ENCODE data around the gene ACMSD.

Gene ACMSD

DNA sequence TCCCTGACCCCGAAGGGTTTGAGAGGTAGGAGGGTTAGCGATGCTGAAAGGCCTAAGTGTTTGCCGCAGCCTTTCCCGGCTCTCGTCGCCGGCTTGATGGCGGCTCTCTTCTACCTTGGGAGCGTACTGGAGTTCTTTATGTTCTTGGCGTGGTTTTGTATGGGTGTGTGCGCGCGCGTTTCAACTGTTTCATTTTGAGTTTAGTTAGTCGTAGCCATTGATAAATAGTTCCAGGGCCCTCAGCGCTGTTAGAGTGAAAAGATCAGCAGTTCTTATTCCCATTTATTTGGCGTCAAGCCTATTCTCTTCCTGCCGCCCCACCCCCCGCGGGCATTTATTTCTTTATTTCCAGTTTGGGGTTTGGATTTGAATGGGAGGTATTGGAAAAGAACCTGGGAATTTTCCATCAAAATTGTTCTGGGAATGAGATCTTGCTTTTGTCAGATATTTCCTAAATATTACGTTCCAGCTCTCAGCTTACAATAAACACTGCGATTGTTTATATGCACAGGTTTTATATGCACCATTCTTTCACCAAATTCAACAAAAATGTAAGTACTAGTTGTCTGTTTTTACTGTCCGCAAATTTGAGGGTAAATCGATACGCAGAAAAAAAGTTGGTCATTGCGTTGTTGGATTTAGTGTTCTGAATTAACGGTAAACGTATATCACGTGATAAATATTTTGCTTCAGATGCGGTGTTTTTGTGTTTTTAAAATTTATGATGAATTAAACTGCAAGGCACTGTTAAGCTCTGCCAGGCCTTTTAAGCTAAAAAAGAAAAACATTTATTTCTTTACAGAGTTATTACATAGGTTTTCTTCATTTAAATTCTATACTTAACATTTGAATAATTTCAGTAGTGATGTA is 81.2 kb downstream of the ACMSD start:
- Histone ChIP-seq H3K4me1 (ENCODE audit: control insufficient read depth, insufficient read depth, low read length) (no peaks in the 10 kb centered on the region), H3K27me3 (ENCODE audit: control insufficient read depth, insufficient read depth, low read length) (no peaks in the 10 kb centered on the region), H3K36me3 (ENCODE audit: control insufficient read depth, insufficient read depth, low read length) (no peaks in the 10 kb centered on the region), H3K9me3 (ENCODE audit: control insufficient read depth, insufficient read depth, low read length) (no peaks in the 10 kb centered on the region), H3K27ac (ENCODE audit: low read length) (no peak overlapping the region), H3K4me3 (ENCODE audit: low read length) (peak overlapping the region; percentile 75)
- WGBS (ENCODE audit: insufficient coverage, insufficient read length): no CpG with 5 or more reads among the region's 30 CpGs
- DNase-seq (ENCODE audit: low read depth, low spot score): no peak

DNA sequence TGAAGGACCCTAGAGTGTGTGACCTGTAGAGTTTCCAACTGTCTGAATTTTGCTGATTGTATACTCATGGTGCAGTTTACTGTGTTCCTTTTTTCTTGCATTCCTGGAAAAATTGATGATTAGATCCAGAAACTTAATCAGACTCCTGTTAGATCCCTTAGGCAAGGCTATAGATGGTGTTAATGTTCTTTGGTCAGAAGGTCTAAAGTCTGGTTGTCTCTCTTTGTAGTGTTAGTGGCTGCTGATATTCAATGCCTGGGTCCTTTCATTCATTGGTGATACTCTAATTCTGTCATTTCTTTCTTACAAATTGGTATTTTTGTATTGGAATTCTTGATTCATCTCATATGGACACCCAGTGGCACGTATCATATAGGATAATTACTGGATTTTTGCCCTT is 86.5 kb downstream of the ACMSD start:
- Histone ChIP-seq H3K36me3 (ENCODE audit: control insufficient read depth, insufficient read depth, low read length) (no peaks in the 10 kb centered on the region), H3K4me3 (ENCODE audit: low read length) (no peak overlapping the region), H3K4me1 (ENCODE audit: control insufficient read depth, insufficient read depth, low read length) (no peaks in the 10 kb centered on the region), H3K9me3 (ENCODE audit: control insufficient read depth, insufficient read depth, low read length) (no peaks in the 10 kb centered on the region), H3K27ac (ENCODE audit: low read length) (no peak overlapping the region), H3K27me3 (ENCODE audit: control insufficient read depth, insufficient read depth, low read length) (no peaks in the 10 kb centered on the region)
- no CpG with 5 or more reads among the region's 1 CpG for WGBS (ENCODE audit: insufficient coverage, insufficient read length)
- DNase-seq (ENCODE audit: low read depth, low spot score): no peak

DNA sequence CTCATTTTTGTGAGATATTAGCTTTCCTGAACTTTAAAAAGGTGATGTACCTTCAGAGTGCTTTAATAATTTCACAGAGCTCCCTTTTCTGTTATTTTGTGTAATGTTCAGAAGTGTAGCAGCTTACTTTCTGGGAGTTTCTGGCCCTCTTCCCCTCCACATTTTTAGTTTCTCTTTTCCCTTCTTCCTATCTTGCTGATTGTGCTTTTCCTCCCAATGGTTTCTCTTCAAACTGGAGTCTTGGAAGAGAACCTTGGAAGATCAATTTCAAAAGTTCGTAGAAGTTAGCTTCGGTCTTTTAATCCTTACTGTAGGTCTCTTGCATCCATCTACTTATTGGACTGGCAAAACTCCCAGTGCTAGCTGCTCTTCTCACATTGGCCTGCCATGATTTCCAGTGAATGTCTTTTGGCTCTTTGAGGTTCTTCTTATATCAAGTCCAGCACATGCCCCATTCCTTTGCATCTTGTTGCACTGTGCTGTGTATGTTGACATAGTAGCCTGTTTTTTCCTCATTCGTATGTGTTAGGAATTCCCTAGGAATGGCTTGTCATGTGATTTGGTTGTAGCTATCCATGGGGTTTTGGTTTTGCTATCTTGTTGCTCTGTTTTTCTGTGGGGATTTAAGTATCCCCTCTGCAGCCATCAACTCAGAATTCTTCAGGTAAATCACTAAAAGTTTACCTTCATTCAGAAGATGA is 88.0 kb downstream of the ACMSD start:
- no peak for DNase-seq (ENCODE audit: low read depth, low spot score)
- WGBS (ENCODE audit: insufficient coverage, insufficient read length): no CpG with 5 or more reads among the region's 3 CpGs
- Histone ChIP-seq H3K27me3 (ENCODE audit: control insufficient read depth, insufficient read depth, low read length) (no peaks in the 10 kb centered on the region), H3K36me3 (ENCODE audit: control insufficient read depth, insufficient read depth, low read length) (no peaks in the 10 kb centered on the region), H3K4me3 (ENCODE audit: low read length) (no peak overlapping the region), H3K27ac (ENCODE audit: low read length) (no peak overlapping the region), H3K9me3 (ENCODE audit: control insufficient read depth, insufficient read depth, low read length) (no peaks in the 10 kb centered on the region), H3K4me1 (ENCODE audit: control insufficient read depth, insufficient read depth, low read length) (no peaks in the 10 kb centered on the region)

DNA sequence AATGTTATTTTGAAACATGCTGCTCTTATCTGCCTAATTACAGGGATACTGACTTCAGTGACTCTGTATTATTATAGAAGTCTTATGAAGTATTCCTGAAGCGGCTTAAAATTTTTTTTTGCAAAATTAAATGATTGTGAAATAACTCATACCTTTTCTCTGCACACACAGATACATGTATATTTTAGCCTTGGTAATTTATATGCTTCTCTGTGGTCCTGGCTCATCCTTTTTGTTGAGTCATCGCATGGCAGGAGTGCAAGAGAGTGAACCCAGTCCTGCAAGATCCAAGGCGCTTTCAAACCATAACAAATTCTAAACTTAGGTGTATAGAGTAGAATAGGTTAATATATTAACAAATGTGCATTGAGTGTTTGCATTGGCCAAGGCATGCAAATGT is 88.8 kb downstream of the ACMSD start:
- DNase-seq (ENCODE audit: low read depth, low spot score): no peak
- WGBS (ENCODE audit: insufficient coverage, insufficient read length): no CpG with 5 or more reads among the region's 3 CpGs
- no peaks in the 10 kb centered on the region for H3K9me3 ChIP-seq (ENCODE audit: control insufficient read depth, insufficient read depth, low read length)
- no peaks in the 10 kb centered on the region for H3K27me3 ChIP-seq (ENCODE audit: control insufficient read depth, insufficient read depth, low read length)
- H3K27ac ChIP-seq (ENCODE audit: low read length): no peak overlapping the region
- no peak overlapping the region for H3K4me3 ChIP-seq (ENCODE audit: low read length)
- H3K36me3 ChIP-seq (ENCODE audit: control insufficient read depth, insufficient read depth, low read length): no peaks in the 10 kb centered on the region
- H3K4me1 ChIP-seq (ENCODE audit: control insufficient read depth, insufficient read depth, low read length): no peaks in the 10 kb centered on the region

DNA sequence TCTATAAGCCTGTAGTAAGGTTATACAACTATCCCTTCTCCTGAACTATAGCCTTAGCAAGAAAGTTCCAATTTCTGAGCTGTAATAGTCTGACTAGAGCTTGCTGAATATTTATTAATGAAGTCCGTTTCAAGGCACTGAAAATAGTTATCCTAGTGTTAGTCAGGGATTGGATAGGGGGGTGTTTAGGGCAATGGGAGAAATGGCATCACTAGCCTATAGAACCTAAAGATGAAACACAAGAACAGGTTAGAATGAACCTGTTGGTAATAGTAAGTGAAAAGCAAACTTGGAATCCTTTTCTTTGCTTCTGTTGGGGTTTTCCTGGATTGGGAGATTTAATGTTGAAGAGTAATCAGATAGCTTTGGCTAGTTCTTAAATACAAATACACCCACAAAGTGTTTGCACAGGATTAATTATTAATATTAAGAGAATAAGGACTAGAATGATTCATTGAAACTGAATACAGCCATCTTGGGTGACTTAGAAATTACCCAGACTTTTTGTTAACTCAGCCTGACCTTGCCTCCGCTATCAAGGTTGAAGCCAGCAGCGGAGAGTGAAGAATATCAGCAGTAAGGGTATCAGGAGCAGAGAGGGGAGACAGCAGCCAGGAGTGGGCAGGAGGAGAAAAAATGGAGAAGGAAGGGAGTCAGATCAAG is 94.6 kb downstream of the ACMSD start:
- Histone ChIP-seq H3K27ac (ENCODE audit: low read length) (no peak overlapping the region), H3K4me1 (ENCODE audit: control insufficient read depth, insufficient read depth, low read length) (no peaks in the 10 kb centered on the region), H3K9me3 (ENCODE audit: control insufficient read depth, insufficient read depth, low read length) (no peaks in the 10 kb centered on the region), H3K36me3 (ENCODE audit: control insufficient read depth, insufficient read depth, low read length) (no peaks in the 10 kb centered on the region), H3K27me3 (ENCODE audit: control insufficient read depth, insufficient read depth, low read length) (no peaks in the 10 kb centered on the region), H3K4me3 (ENCODE audit: low read length) (no peak overlapping the region)
- no peak for DNase-seq (ENCODE audit: low read depth, low spot score)
- WGBS (ENCODE audit: insufficient coverage, insufficient read length): no CpG with 5 or more reads among the region's 3 CpGs

DNA sequence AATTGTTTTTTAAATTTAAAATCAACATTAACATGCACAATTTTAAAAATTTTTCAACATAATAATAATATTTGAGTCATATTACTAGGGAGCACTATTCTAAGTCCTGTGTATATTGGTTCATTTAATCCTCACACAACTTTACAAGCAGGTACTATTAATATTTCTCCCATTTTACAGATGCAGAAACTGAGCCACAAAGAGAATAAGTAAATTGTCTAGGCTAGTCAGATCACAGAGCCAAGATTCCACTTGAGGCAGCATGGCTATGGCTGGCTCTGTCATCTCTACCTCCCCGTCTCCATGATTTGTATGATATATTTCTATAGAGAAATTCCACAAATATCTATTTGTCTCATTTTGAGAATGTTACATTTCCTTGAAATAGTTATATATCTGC is 95.3 kb downstream of the ACMSD start:
- Histone ChIP-seq H3K9me3 (ENCODE audit: control insufficient read depth, insufficient read depth, low read length) (no peaks in the 10 kb centered on the region), H3K27me3 (ENCODE audit: control insufficient read depth, insufficient read depth, low read length) (no peaks in the 10 kb centered on the region), H3K4me3 (ENCODE audit: low read length) (no peak overlapping the region), H3K36me3 (ENCODE audit: control insufficient read depth, insufficient read depth, low read length) (no peaks in the 10 kb centered on the region), H3K4me1 (ENCODE audit: control insufficient read depth, insufficient read depth, low read length) (no peaks in the 10 kb centered on the region), H3K27ac (ENCODE audit: low read length) (no peak overlapping the region)
- WGBS (ENCODE audit: insufficient coverage, insufficient read length): no CpG with 5 or more reads among the region's 1 CpG
- no peak for DNase-seq (ENCODE audit: low read depth, low spot score)

DNA sequence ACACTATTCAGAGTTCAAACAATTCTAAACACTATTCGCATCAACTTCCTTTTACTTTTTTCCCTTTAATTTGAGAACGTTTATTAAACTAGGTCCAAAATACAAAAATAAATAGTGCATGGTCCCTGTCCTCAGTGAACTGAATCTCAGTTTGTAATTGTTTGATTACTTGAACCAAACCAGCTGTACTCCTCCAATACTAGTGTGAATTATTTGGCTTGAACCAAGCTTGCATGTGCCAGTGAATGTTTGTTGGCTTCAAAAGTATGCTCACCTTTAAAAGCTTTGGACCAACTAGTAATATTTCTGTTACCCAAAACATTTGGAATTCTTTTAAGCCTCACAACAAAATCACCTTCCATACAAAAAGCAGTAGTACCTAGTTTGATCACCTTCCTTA is 95.7 kb downstream of the ACMSD start:
- Histone ChIP-seq H3K9me3 (ENCODE audit: control insufficient read depth, insufficient read depth, low read length) (no peaks in the 10 kb centered on the region), H3K4me1 (ENCODE audit: control insufficient read depth, insufficient read depth, low read length) (no peaks in the 10 kb centered on the region), H3K36me3 (ENCODE audit: control insufficient read depth, insufficient read depth, low read length) (no peaks in the 10 kb centered on the region), H3K27me3 (ENCODE audit: control insufficient read depth, insufficient read depth, low read length) (no peaks in the 10 kb centered on the region), H3K4me3 (ENCODE audit: low read length) (no peak overlapping the region), H3K27ac (ENCODE audit: low read length) (no peak overlapping the region)
- DNase-seq (ENCODE audit: low read depth, low spot score): no peak
- WGBS (ENCODE audit: insufficient coverage, insufficient read length): 100% methylated on average over 2 of the region's 2 CpGs

DNA sequence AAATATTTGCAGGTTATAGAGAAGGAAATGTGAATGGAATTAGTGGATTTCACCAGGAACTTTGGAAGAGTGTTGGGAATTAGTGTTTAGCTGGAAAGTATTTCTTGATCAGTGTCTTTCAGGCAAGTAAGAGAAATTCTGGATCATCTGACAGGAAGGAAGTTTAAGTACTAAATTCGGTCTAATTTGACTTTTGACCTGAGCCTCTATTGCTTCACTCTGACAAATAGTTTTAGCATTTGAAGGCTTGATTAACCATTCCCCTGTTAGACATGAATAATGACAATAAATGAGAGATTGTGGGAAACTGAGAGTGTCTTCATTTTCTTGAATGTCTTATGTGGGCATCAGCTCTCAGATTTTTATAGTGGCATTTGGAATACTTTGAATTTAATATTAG is 96.2 kb downstream of the ACMSD start:
- Histone ChIP-seq H3K27me3 (ENCODE audit: control insufficient read depth, insufficient read depth, low read length) (no peaks in the 10 kb centered on the region), H3K27ac (ENCODE audit: low read length) (no peak overlapping the region), H3K9me3 (ENCODE audit: control insufficient read depth, insufficient read depth, low read length) (no peaks in the 10 kb centered on the region), H3K4me1 (ENCODE audit: control insufficient read depth, insufficient read depth, low read length) (no peaks in the 10 kb centered on the region), H3K36me3 (ENCODE audit: control insufficient read depth, insufficient read depth, low read length) (no peaks in the 10 kb centered on the region), H3K4me3 (ENCODE audit: low read length) (no peak overlapping the region)
- DNase-seq (ENCODE audit: low read depth, low spot score): no peak
- WGBS (ENCODE audit: insufficient coverage, insufficient read length): no CpG with 5 or more reads among the region's 1 CpG

DNA sequence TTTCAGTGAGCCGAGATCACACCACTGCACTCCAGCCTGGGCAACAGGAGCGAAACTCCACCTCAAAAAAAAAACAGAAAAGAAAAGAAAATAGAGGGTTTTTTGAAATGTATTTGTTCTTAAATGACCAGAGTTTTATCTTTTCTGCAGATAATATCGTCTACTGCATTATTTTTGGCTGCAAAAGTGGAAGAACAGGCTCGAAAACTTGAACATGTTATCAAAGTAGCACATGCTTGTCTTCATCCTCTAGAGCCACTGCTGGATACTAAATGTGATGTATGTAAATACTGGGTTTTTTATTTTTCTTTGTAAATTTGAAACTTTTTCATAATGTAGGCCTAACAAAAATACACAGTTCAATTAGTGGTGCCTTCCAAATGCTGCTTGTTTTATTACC is 98.3 kb downstream of the ACMSD start:
- no peaks in the 10 kb centered on the region for H3K9me3 ChIP-seq (ENCODE audit: control insufficient read depth, insufficient read depth, low read length)
- no peak for DNase-seq (ENCODE audit: low read depth, low spot score)
- H3K27me3 ChIP-seq (ENCODE audit: control insufficient read depth, insufficient read depth, low read length): no peaks in the 10 kb centered on the region
- peaks cover 3% of the 10 kb centered on the region; the same call in 1 of the 2 replicates for H3K36me3 ChIP-seq (ENCODE audit: control insufficient read depth, insufficient read depth, low read length)
- H3K4me1 ChIP-seq (ENCODE audit: control insufficient read depth, insufficient read depth, low read length): no peaks in the 10 kb centered on the region
- WGBS (ENCODE audit: insufficient coverage, insufficient read length): no CpG with 5 or more reads among the region's 4 CpGs
- H3K4me3 ChIP-seq (ENCODE audit: low read length): no peak overlapping the region
- H3K27ac ChIP-seq (ENCODE audit: low read length): no peak overlapping the region

DNA sequence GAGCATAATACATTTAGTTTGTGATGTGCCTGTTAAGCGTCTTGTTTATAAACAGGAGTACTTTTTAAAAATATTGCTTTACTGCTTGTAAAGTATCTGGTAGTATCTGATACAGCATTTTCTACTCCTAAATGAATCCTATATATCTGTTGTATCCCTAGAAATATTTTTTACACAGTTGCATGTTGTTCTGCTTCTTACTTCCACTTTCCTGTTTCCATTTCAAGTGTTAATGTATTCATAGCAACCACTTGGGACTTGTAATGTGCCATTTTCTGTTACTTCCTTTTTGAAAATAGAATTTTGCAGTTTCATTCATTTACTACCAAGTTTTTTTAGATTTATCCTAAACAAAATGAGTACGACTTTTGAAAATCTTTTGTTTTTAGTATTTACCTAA is 105.1 kb downstream of the ACMSD start:
- no peaks in the 10 kb centered on the region for H3K4me1 ChIP-seq (ENCODE audit: control insufficient read depth, insufficient read depth, low read length)
- H3K4me3 ChIP-seq (ENCODE audit: low read length): no peak overlapping the region
- no peak overlapping the region for H3K27ac ChIP-seq (ENCODE audit: low read length)
- H3K9me3 ChIP-seq (ENCODE audit: control insufficient read depth, insufficient read depth, low read length): no peaks in the 10 kb centered on the region
- DNase-seq (ENCODE audit: low read depth, low spot score): no peak
- peaks cover 8% of the 10 kb centered on the region; the same call in 1 of the 2 replicates for H3K36me3 ChIP-seq (ENCODE audit: control insufficient read depth, insufficient read depth, low read length)
- WGBS (ENCODE audit: insufficient coverage, insufficient read length): no CpG with 5 or more reads among the region's 2 CpGs
- H3K27me3 ChIP-seq (ENCODE audit: control insufficient read depth, insufficient read depth, low read length): no peaks in the 10 kb centered on the region

Measured in iPS DF 6.9 (cell line).